Tibial artery (tissue), 4 donors: ENCODE data around the gene NHLH1.

Source experiments
- DNase-seq, 2 donors: peaks; one replicate each; pipeline ENCODE4 v3.0.0-alpha.2; 2019
- H3K27ac ChIP-seq, 2 donors: fragments of 200-600 bp; sonication (generic) in 1 of 2; 1 replicate in 1 of 2; 2 replicates in 1 of 2; pipeline ENCODE4 v1.5.1; 2018 to 2019; ENCODE audit warnings: mild to moderate bottlenecking in 1 of 2
- H3K27me3 ChIP-seq, 2 donors: fragments of 200-600 bp; sonication (generic) in 1 of 2; one replicate each; pipeline versions ENCODE4 v1.5.1 to v1.6.0; 2016 to 2019
- H3K36me3 ChIP-seq, 3 donors: fragments of 200-600 bp; sonication (generic) in 2 of 3; one replicate each; pipeline ENCODE4 v1.5.1; 2016 to 2019; ENCODE audit warnings: mild to moderate bottlenecking in 2 of 3
- H3K4me1 ChIP-seq, 4 donors: fragments of 200-600 bp; sonication (generic) in 2 of 4; 1 replicate in 3 of 4; 2 replicates in 1 of 4; pipeline ENCODE4 v1.5.1; 2016 to 2019
- H3K4me3 ChIP-seq, 2 donors: fragments of 200-600 bp; sonication (generic) in 1 of 2; 1 replicate in 1 of 2; 2 replicates in 1 of 2; pipeline ENCODE4 v1.5.1; 2018 to 2019; ENCODE audit warnings: mild to moderate bottlenecking in 2 of 2
- H3K9me3 ChIP-seq, 3 donors: fragments of 200-600 bp; sonication (generic) in 1 of 3; one replicate each; pipeline ENCODE4 v1.5.1; 2016 to 2019
- intact Hi-C: fragments of 100-400 bp; cut with DNase I; formaldehyde crosslinking; loops from one replicate; pipeline ENCODE4 v1.15.0; 2023; ENCODE audit warnings: low total_unique reads
- TF ChIP-seq, protein P1 (sequence below), 2 experiments: fragments of 200-600 bp in 1 of 2; fragments of 450-650 bp in 1 of 2; IDR thresholded peaks; one replicate each; pipeline ENCODE4 v1.5.1; 2017 to 2019; ENCODE audit warnings: antibody characterized with exemption in 2 of 2, mild to moderate bottlenecking in 1 of 2, moderate library complexity in 1 of 2

NHLH1 gene

DNA sequence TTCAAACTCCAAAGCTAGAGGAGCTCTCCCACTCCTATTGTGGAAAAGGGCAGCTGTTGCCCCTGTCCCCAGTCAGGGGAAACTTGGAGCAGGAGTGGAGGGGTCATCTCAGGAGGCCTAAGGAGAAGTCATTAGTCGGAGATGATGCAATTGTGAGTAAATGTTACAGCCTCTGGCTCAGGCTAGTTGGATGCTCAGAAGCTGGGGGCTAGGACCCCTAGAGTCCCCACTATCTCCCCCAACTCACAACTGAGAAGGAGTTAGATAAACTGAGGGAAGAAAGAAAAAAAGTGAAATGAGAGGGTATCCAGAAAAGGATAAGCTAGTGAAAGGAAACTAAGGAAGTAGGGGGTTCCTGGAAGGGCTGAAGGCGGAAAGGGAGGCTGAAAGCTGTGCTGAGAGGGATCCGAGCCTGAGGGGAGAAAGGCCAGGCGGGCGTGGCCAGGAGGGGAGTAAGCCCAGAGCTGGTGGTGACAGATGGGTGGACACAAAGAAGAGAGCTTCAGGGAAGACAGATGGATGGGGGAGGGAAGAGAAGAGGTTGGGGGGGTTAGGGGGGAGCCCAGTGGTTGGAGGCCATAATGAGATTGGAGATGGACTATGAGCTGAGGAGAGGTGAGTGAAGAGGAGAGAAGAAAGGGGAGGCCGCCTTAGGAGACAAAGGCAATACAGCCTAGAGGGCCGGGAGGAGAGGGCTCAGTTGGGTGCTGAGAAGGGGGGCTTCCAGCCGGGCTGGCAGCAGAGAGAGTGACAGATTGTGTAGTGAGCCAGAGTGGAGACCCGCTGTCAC is 4.5 kb upstream of the NHLH1 start:
- TF ChIP-seq, protein P1, sequence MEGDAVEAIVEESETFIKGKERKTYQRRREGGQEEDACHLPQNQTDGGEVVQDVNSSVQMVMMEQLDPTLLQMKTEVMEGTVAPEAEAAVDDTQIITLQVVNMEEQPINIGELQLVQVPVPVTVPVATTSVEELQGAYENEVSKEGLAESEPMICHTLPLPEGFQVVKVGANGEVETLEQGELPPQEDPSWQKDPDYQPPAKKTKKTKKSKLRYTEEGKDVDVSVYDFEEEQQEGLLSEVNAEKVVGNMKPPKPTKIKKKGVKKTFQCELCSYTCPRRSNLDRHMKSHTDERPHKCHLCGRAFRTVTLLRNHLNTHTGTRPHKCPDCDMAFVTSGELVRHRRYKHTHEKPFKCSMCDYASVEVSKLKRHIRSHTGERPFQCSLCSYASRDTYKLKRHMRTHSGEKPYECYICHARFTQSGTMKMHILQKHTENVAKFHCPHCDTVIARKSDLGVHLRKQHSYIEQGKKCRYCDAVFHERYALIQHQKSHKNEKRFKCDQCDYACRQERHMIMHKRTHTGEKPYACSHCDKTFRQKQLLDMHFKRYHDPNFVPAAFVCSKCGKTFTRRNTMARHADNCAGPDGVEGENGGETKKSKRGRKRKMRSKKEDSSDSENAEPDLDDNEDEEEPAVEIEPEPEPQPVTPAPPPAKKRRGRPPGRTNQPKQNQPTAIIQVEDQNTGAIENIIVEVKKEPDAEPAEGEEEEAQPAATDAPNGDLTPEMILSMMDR (IDR thresholded peaks at IDR 0.05) = no peak
- intact Hi-C loops = no loop called here
- H3K4me1 ChIP-seq = no peaks in the 10 kb centered on the region
- H3K27ac ChIP-seq = no peak overlapping the region
- peaks cover 0 to 34% (median 14%) of the 10 kb centered on the region in 3 donors for H3K36me3 ChIP-seq
- H3K4me3 ChIP-seq = no peak overlapping the region
- no peak for DNase-seq
- peaks cover 0 to 8% of the 10 kb centered on the region in 2 donors for H3K27me3 ChIP-seq
- H3K9me3 ChIP-seq = no peaks in the 10 kb centered on the region

DNA sequence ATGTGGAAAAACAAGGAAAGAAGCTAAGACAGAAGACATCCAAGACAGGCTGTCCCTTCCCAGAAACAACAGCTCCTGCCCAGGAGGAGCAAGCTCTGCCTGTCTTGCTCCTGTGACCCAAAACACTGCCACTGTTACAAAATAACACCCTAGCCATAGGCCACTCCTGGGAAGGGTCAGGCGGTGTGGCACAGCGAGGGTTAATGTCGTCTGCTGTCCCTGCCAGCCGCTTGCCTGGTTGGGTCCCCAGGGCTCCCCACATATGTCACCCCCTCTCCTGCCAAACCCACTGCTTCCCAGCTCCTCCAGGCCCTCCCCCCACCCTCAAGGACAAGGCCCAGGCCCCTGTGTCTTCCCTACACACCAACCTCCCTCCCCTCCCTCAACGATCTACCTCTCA is 3.9 kb upstream of the NHLH1 start:
- intact Hi-C loops = no loop called here
- Histone ChIP-seq H3K27ac (no peak overlapping the region), H3K9me3 (no peaks in the 10 kb centered on the region), H3K36me3 (peaks cover 0 to 28% (median 7%) of the 10 kb centered on the region in 3 donors), H3K4me3 (no peak overlapping the region), H3K4me1 (no peaks in the 10 kb centered on the region), H3K27me3 (peaks cover 0 to 8% of the 10 kb centered on the region in 2 donors)
- TF ChIP-seq, protein P1 (IDR thresholded peaks at IDR 0.05) = no peak
- DNase-seq = no peak

DNA sequence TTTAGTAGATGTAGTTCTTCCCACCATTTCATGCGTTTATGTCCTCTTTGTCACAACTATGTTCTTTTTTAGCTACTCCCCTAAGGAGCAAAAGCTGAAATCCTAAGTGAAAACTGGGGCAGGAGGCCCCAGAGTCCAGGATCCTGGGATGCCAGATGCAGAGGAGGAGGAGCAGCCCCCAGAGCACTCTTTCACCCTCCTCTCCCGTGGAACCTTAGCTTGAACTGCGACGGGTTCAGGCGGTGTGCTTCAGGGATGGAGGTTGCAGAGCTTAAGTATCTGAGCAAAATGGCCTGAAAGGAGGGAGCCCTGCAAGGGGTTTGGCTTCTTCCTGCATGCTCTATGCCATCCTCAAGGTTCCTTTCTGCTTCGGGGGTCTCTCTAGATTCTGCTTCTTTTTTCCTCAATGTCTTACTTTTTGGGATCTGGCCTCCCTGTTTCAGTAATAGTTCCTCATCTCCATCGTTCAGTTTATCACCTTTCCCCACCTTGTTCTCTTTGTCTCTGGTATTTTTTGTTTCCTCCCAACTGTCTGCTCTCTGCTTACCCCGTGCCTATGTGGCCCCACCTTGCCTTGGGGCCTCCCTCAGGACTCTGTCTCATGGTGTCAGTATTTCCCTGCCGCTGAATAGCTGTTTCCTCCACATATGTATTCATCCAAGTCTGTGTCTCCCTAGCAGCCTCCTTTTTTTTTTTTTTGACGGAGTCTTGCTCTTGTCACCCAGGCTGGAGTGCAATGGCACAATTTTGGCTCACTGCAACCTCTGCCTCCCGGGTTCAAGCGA is 2.7 kb upstream of the NHLH1 start:
- Histone ChIP-seq H3K4me1 (no peaks in the 10 kb centered on the region), H3K9me3 (no peaks in the 10 kb centered on the region), H3K36me3 (peaks cover 0 to 17% (median 0%) of the 10 kb centered on the region in 3 donors), H3K27me3 (peaks cover 0 to 8% of the 10 kb centered on the region in 2 donors), H3K4me3 (no peak overlapping the region), H3K27ac (no peak overlapping the region)
- intact Hi-C loops = no loop called here
- TF ChIP-seq, protein P1 (IDR thresholded peaks at IDR 0.05) = no peak
- DNase-seq = no peak

DNA sequence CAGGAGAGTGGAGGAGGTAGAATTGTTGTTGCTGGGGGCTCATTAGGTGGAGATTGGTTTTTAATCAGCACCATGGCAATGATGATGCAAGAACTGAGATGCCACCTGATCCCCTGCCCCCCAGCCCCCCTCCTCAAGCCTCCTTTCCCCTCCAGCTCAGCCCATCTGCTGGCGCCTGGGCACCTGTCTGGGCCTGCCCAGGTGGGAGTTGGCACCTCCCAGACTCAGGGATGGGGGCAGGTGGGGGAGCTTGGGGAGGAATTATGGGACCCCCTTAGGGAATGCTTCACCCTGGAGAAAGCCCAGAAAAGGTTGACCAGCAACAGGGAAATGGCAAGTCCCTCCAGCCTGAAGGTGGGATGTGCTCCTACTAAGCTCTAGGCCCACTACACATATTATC is 1.5 kb upstream of the NHLH1 start:
- TF ChIP-seq, protein P1 (IDR thresholded peaks at IDR 0.05) = no peak
- Histone ChIP-seq H3K4me1 (no peaks in the 10 kb centered on the region), H3K27me3 (peaks cover 0 to 8% of the 10 kb centered on the region in 2 donors), H3K4me3 (no peak overlapping the region), H3K36me3 (peaks cover 0 to 6% (median 0%) of the 10 kb centered on the region in 3 donors), H3K27ac (no peak overlapping the region), H3K9me3 (no peaks in the 10 kb centered on the region)
- no peak for DNase-seq
- intact Hi-C loops = no loop called here

DNA sequence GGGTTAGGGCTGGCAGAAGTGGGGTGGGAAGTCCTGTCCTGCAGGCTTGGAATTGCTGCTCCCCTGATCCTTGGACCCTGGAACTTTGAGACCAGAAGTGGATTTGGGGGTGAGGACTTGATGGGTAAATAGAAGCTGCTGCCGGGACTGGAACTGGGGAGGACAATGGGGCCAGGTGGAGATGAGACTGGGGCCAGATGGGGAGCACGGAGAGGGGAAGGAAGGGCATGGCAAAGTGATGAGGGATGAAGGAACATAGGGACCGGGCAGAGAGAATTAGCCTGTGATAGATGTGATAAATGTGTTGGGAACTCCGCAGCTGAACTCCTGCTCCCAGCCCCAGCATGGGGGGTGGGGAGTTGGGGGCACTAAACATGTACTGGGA is 637 bp downstream of the NHLH1 start:
- no peak overlapping the region for H3K4me3 ChIP-seq
- no peaks in the 10 kb centered on the region for H3K9me3 ChIP-seq
- no peaks in the 10 kb centered on the region for H3K4me1 ChIP-seq
- peaks cover 0 to 30% of the 10 kb centered on the region in 2 donors for H3K27me3 ChIP-seq
- H3K36me3 ChIP-seq = no peaks in the 10 kb centered on the region
- DNase-seq = no peak
- TF ChIP-seq, protein P1 (IDR thresholded peaks at IDR 0.05) = no peak
- intact Hi-C loops = no loop called here
- no peak overlapping the region for H3K27ac ChIP-seq
